Stimulated activated CD4-positive, alpha-beta T cell treated with anti-CD3 and anti-CD28 coated beads, Interleukin-1b, Interleukin-23, amount 100 ng/mL, for 1 hour (primary cell): ENCODE results near the gene PPP1R3F.
A peak's percentile ranks its signal among the peaks of the same experiment; 100 is the strongest.

Source experiments
- DNase-seq, 2 donors: peaks; one replicate each; pipeline ENCODE4 v3.0.0-alpha.2; 2020; ENCODE audit warnings: low read depth in 2 of 2

Gene PPP1R3F

GRCh38 chrX:49249071-49249470 is 20.5 kb upstream of the PPP1R3F start:
- no peak for DNase-seq

- no peak for DNase-seq
Measured at GRCh38 chrX:49249616-49250015, 20.0 kb upstream of the PPP1R3F start.

GRCh38 chrX:49250066-49250465 is 19.5 kb upstream of the PPP1R3F start:
- no peak for DNase-seq

- DNase-seq = no peak
Measured at GRCh38 chrX:49250578-49250977, 19.0 kb upstream of the PPP1R3F start.

GRCh38 chrX:49251325-49251724 is 18.3 kb upstream of the PPP1R3F start:
- no peak for DNase-seq

- no peak for DNase-seq
Measured at GRCh38 chrX:49254639-49255038, 15.0 kb upstream of the PPP1R3F start.

GRCh38 chrX:49256268-49256995 is 13.2 kb upstream of the PPP1R3F start:
- no peak for DNase-seq

- no peak for DNase-seq
Measured at GRCh38 chrX:49257074-49257790, 12.4 kb upstream of the PPP1R3F start.

- DNase-seq = no peak
Measured at GRCh38 chrX:49257846-49258748, 11.5 kb upstream of the PPP1R3F start.

- DNase-seq = no peak
Measured at GRCh38 chrX:49258749-49259124, 10.9 kb upstream of the PPP1R3F start.

- no peak for DNase-seq
Measured at GRCh38 chrX:49260221-49260985, 9.2 kb upstream of the PPP1R3F start.

- DNase-seq = no peak
Measured at GRCh38 chrX:49262603-49263002, 7.0 kb upstream of the PPP1R3F start.

GRCh38 chrX:49263631-49264030 is 6.0 kb upstream of the PPP1R3F start:
- no peak for DNase-seq

GRCh38 chrX:49264460-49264859 is 5.1 kb upstream of the PPP1R3F start, which contains the start of gene FOXP3:
FOXP3 (minus strand) TSS chrX:49264710; CDS start chrX:49258505, 6,205 bp downstream.
- no peak for DNase-seq

- no peak for DNase-seq
Measured at GRCh38 chrX:49266523-49267445, 2.8 kb upstream of the PPP1R3F start.

GRCh38 chrX:49268702-49269009 is 937 bp upstream of the PPP1R3F start:
- DNase-seq = no peak

- peak; percentile 77 to 87 for DNase-seq
Measured at GRCh38 chrX:49269010-49269766, 405 bp upstream of the PPP1R3F start.

- DNase-seq = no peak
Measured at GRCh38 chrX:49270249-49270921, 792 bp downstream of the PPP1R3F start.

- DNase-seq = no peak
Measured at GRCh38 chrX:49271341-49271740, 1.7 kb downstream of the PPP1R3F start.
